KOPT-K1 (cell line): Measurements from ENCODE around the gene ALDH3A2.

Source experiments
- H3K27ac ChIP-seq: fragments of 200-600 bp; sonication (generic); 2 replicates; pipeline ENCODE4 v1.5.1; 2016; ENCODE audit warnings: antibody characterized with exemption, mild to moderate bottlenecking, low read depth, low read length; ENCODE audit not compliant: poor library complexity, severe bottlenecking
- H3K36me3 ChIP-seq: fragments of 200-600 bp; sonication (generic); 2 replicates; pipeline ENCODE4 v1.5.1; 2017; ENCODE audit warnings: antibody characterized with exemption, mild to moderate bottlenecking, low read length, moderate library complexity; ENCODE audit not compliant: insufficient read depth
- H3K9me3 ChIP-seq: fragments of 200-600 bp; sonication (generic); 2 replicates; pipeline ENCODE4 v1.5.1; 2017; ENCODE audit warnings: antibody characterized with exemption, low read length, mild to moderate bottlenecking; ENCODE audit not compliant: insufficient read depth, poor library complexity, severe bottlenecking

ALDH3A2 gene

GRCh38 chr17:19648475-19649273 is at the start of gene ALDH3A2:
ALDH3A2 (plus strand) TSS chr17:19648751; CDS start chr17:19648972, 221 bp downstream.
- H3K27ac ChIP-seq, result no peak within 1 kb of the TSS
- H3K9me3 ChIP-seq, result no peaks in the 10 kb centered on the region
- no peaks in the 10 kb centered on the region for H3K36me3 ChIP-seq

- no peaks in the 10 kb centered on the region for H3K36me3 ChIP-seq
- H3K9me3 ChIP-seq, result no peaks in the 10 kb centered on the region
- H3K27ac ChIP-seq, result no peak overlapping the region
Observed at GRCh38 chr17:19610311-19610710, 38.2 kb upstream of the ALDH3A2 start.

- H3K9me3 ChIP-seq, result no peaks in the 10 kb centered on the region
- no peaks in the 10 kb centered on the region for H3K36me3 ChIP-seq
- H3K27ac ChIP-seq, result no peak overlapping the region
Observed at GRCh38 chr17:19610879-19611278, 37.7 kb upstream of the ALDH3A2 start.

GRCh38 chr17:19613979-19614378 is 34.6 kb upstream of the ALDH3A2 start:
- H3K36me3 ChIP-seq, result no peaks in the 10 kb centered on the region
- H3K27ac ChIP-seq, result no peak overlapping the region
- peaks cover 18% of the 10 kb centered on the region for H3K9me3 ChIP-seq

- H3K36me3 ChIP-seq, result no peaks in the 10 kb centered on the region
- peaks cover 27% of the 10 kb centered on the region for H3K9me3 ChIP-seq
- no peak overlapping the region for H3K27ac ChIP-seq
Observed at GRCh38 chr17:19614900-19615299, 33.7 kb upstream of the ALDH3A2 start.

GRCh38 chr17:19618015-19618414 is 30.5 kb upstream of the ALDH3A2 start:
- Histone ChIP-seq H3K36me3 (no peaks in the 10 kb centered on the region), H3K27ac (no peak overlapping the region), H3K9me3 (peaks cover 30% of the 10 kb centered on the region)

GRCh38 chr17:19619705-19620325 is 28.7 kb upstream of the ALDH3A2 start:
- Histone ChIP-seq H3K36me3 (no peaks in the 10 kb centered on the region), H3K27ac (no peak overlapping the region), H3K9me3 (peaks cover 30% of the 10 kb centered on the region)

- Histone ChIP-seq H3K36me3 (no peaks in the 10 kb centered on the region), H3K27ac (no peak overlapping the region), H3K9me3 (peaks cover 30% of the 10 kb centered on the region)
Observed at GRCh38 chr17:19621697-19622096, 26.9 kb upstream of the ALDH3A2 start.

- Histone ChIP-seq H3K27ac (no peak overlapping the region), H3K9me3 (no peaks in the 10 kb centered on the region), H3K36me3 (no peaks in the 10 kb centered on the region)
Observed at GRCh38 chr17:19626079-19626478, 22.5 kb upstream of the ALDH3A2 start.

- Histone ChIP-seq H3K36me3 (no peaks in the 10 kb centered on the region), H3K9me3 (no peaks in the 10 kb centered on the region), H3K27ac (no peak overlapping the region)
Observed at GRCh38 chr17:19629449-19629848, 19.1 kb upstream of the ALDH3A2 start.

- Histone ChIP-seq H3K27ac (no peak overlapping the region), H3K9me3 (no peaks in the 10 kb centered on the region), H3K36me3 (no peaks in the 10 kb centered on the region)
Observed at GRCh38 chr17:19630035-19630434, 18.5 kb upstream of the ALDH3A2 start.

- Histone ChIP-seq H3K27ac (no peak overlapping the region), H3K36me3 (no peaks in the 10 kb centered on the region)
Observed at GRCh38 chr17:19630661-19631060, 17.9 kb upstream of the ALDH3A2 start.

GRCh38 chr17:19631905-19632304 is 16.6 kb upstream of the ALDH3A2 start:
- Histone ChIP-seq H3K27ac (no peak overlapping the region), H3K36me3 (no peaks in the 10 kb centered on the region), H3K9me3 (no peaks in the 10 kb centered on the region)

More at GRCh38 chr17:19630661-19631060, 17.9 kb upstream of the ALDH3A2 start:
- no peaks in the 10 kb centered on the region for H3K9me3 ChIP-seq

- H3K36me3 ChIP-seq, result no peaks in the 10 kb centered on the region
- no peak overlapping the region for H3K27ac ChIP-seq
- H3K9me3 ChIP-seq, result no peaks in the 10 kb centered on the region
Observed at GRCh38 chr17:19641687-19642372, 6.7 kb upstream of the ALDH3A2 start.

GRCh38 chr17:19642373-19642893 is 6.1 kb upstream of the ALDH3A2 start:
- Histone ChIP-seq H3K9me3 (no peaks in the 10 kb centered on the region), H3K27ac (no peak overlapping the region), H3K36me3 (no peaks in the 10 kb centered on the region)
